HepG2 (cell line): ENCODE results near the gene GPRC5D. TPM values are rescaled to one million over a fixed set of nuclear protein-coding genes. Genes with fewer than 3 reads are reported as not detected.

ENCODE experiments used
- ATAC-seq: fragments of 200-7000 bp; cut with Tn5 transposase; 3 replicates; pipeline ENCODE4 v1.9.1; 2020; ENCODE audit warnings: mild to moderate bottlenecking, moderate library complexity
- BruUV-seq: library from RNA; stranded (reverse); fragments of 400-500 nt; replicated peaks from 2 replicates; lab custom pipeline; 2021; lab: Mats Ljungman, UMichigan
- CTCF ChIA-PET: fragments of 300-600 bp; formaldehyde crosslinking; extraction: SDS; loops from one replicate; lab custom pipeline; 2021; ENCODE audit warnings: low total read pairs, inconsistent platforms, low intra/inter-chr PET ratio; lab: Yijun Ruan, JAX
- POLR2A ChIA-PET: fragments of 350-600 bp; sonication (Branson Sonifier 250); formaldehyde crosslinking; loops from one replicate; lab custom pipeline; 2020; ENCODE audit warnings: antibody characterized with exemption, inconsistent platforms; lab: Yijun Ruan, JAX
- DNase-seq: peaks from one replicate; pipeline ENCODE4 v3.0.0-alpha.2; 2015; ENCODE audit warnings: low spot score
- FAIRE-seq: peaks from 3 replicates; lab custom pipeline; 2011; peaks lifted over from hg19 to GRCh38; lab: Jason Lieb, UNC
- H2AFZ ChIP-seq: one replicate; pipeline ENCODE4 v1.6.1; 2011; ENCODE audit warnings: low read length, inconsistent platforms
- H3K27ac ChIP-seq: fragments of 300-600 bp; 3 replicates; pipeline ENCODE4 v1.8.0; 2011; ENCODE audit warnings: mixed run types, mild to moderate bottlenecking, mixed read lengths, low read length, inconsistent platforms; ENCODE audit not compliant: insufficient read depth; ENCODE audit errors: extremely low read length
- H3K27me3 ChIP-seq, 2 experiments: fragments of 200-600 bp in 1 of 2; 2 replicates in 1 of 2; 3 replicates in 1 of 2; pipeline versions ENCODE4 v1.6.0 to v1.8.0; 2011; ENCODE audit warnings: low read length in 2 of 2, mild to moderate bottlenecking in 2 of 2, moderate library complexity in 2 of 2, inconsistent platforms in 1 of 2; ENCODE audit not compliant: insufficient read depth in 2 of 2, control insufficient read depth in 1 of 2
- H3K36me3 ChIP-seq, 2 experiments: fragments of 200-600 bp in 1 of 2; replicated peaks in 1 of 2; 2 replicates in 1 of 2; 3 replicates in 1 of 2; pipeline versions ENCODE4 v1.5.1 to v1.8.0; 2011; ENCODE audit warnings: low read length in 2 of 2, inconsistent platforms in 1 of 2; ENCODE audit not compliant: insufficient read depth in 2 of 2, control insufficient read depth in 1 of 2
- H3K4me1 ChIP-seq: 2 replicates; pipeline ENCODE4 v1.5.1; 2012; ENCODE audit warnings: low read length, inconsistent platforms; ENCODE audit not compliant: insufficient read depth
- H3K4me2 ChIP-seq: 2 replicates; pipeline ENCODE4 v1.6.0; 2011; ENCODE audit warnings: low read depth, low read length, inconsistent platforms
- H3K4me3 ChIP-seq, 3 experiments: fragments of 200-600 bp in 1 of 3; sonication (generic), shearing (Covaris generic) in 1 of 3; replicated peaks in 1 of 3; 2 replicates each; pipeline ENCODE4 v1.5.1; 2011 to 2016; ENCODE audit warnings: low read length in 3 of 3, inconsistent platforms in 2 of 3, low read depth in 2 of 3, mild to moderate bottlenecking in 2 of 3, control low read depth in 1 of 3, mixed read lengths in 1 of 3; ENCODE audit not compliant: insufficient read depth in 1 of 3
- H3K79me2 ChIP-seq: one replicate; pipeline ENCODE4 v1.6.1; 2011; ENCODE audit warnings: low read length, inconsistent platforms; ENCODE audit not compliant: insufficient read depth
- H3K9ac ChIP-seq: 2 replicates; pipeline ENCODE4 v1.6.0; 2011; ENCODE audit warnings: mild to moderate bottlenecking, low read depth, low read length, inconsistent platforms; ENCODE audit not compliant: insufficient read depth
- H3K9me3 ChIP-seq: 2 replicates; pipeline ENCODE4 v1.5.1; 2012; ENCODE audit warnings: mild to moderate bottlenecking, low read length
- H4K20me1 ChIP-seq: 2 replicates; pipeline ENCODE4 v1.6.0; 2011; ENCODE audit warnings: inconsistent platforms, mild to moderate bottlenecking, low read length, moderate library complexity; ENCODE audit not compliant: insufficient read depth
- CEBPB ChIP-seq: IDR thresholded peaks from 2 replicates; pipeline ENCODE4 v1.6.1; 2011; ENCODE audit warnings: low read depth, low read length, improper control_type of control experiment, borderline replicate concordance
- FOSL2 ChIP-seq: sonication (generic); formaldehyde crosslinking; IDR thresholded peaks from 2 replicates; pipeline ENCODE4 v1.4.0; 2020; ENCODE audit warnings: missing genetic modification reagents
- HNRNPK ChIP-seq: fragments of 200-400 bp; formaldehyde crosslinking; IDR thresholded peaks from 2 replicates; pipeline ENCODE4 v1.6.1; 2018; ENCODE audit warnings: low read length, low read depth, moderate library complexity, mild to moderate bottlenecking; ENCODE audit not compliant: poor library complexity, severe bottlenecking
- SAP130 ChIP-seq: IDR thresholded peaks from 2 replicates; pipeline ENCODE4 v1.6.1; 2016; ENCODE audit warnings: low read depth
- ZNF160 ChIP-seq: sonication (generic); formaldehyde crosslinking; IDR thresholded peaks from 2 replicates; pipeline ENCODE4 v1.8.0; 2022; ENCODE audit warnings: mild to moderate bottlenecking, inconsistent platforms, missing genetic modification reagents
- ZNF644 ChIP-seq: IDR thresholded peaks from 2 replicates; pipeline ENCODE4 v1.6.1; 2016; ENCODE audit warnings: low read depth
- WGBS: methylation state at CpG from one replicate; pipeline ENCODE4 v1.1.6; 2017; ENCODE audit warnings: low lambda C conversion rate; 5-methylcytosine and 5-hydroxymethylcytosine counted together
- in situ Hi-C: cut with HindIII; loops from 2 replicates; pipeline ENCODE4 v1.10.0; 2017; ENCODE audit warnings: low pct_unique_long_range_greater_than_20kb; ENCODE audit not compliant: extremely low pct_ligation_motif_present
- intact Hi-C: fragments of 100-400 bp; cut with micrococcal nuclease; formaldehyde crosslinking; loops from one replicate; pipeline ENCODE4 v1.10.0; 2022; ENCODE audit not compliant: unreplicated experiment
- polyA plus RNA-seq, 8 experiments: library from polyadenylated mRNA; depleted of rRNA in 3 of 8; stranded (reverse) in 7 of 8; unstranded in 1 of 8; fragments of >200 nt; fragmentation: Illumina TruSeq in 4 of 8; extraction: Trizol in 4 of 8; gene quantifications; 2 replicates each; pipeline versions ENCODE4 v1.2.1 to v1.2.3, GENCODE V29; 2011 to 2016; ENCODE audit warnings: low read depth in 4 of 8, missing spikeins in 1 of 8, mixed read lengths in 1 of 8; ENCODE audit not compliant: insufficient read depth in 1 of 8
- total RNA-seq, 5 experiments: library from RNA; depleted of rRNA; stranded (reverse); fragments of >200 nt; fragmentation: Illumina TruSeq; extraction: Trizol; gene quantifications; 2 replicates each; pipeline ENCODE4 v1.2.3, GENCODE V29; 2016; ENCODE audit warnings: low read depth in 1 of 5
- TF ChIP-seq, protein P1 (sequence below): sonication (generic); formaldehyde crosslinking; IDR thresholded peaks from 2 replicates; pipeline ENCODE4 v1.4.0; 2020; ENCODE audit warnings: missing genetic modification reagents
- TF ChIP-seq, protein P2 (sequence below): sonication (generic); formaldehyde crosslinking; IDR thresholded peaks from 2 replicates; pipeline ENCODE4 v1.5.0; 2020; ENCODE audit warnings: missing genetic modification reagents

The GPRC5D gene
- total and polyA plus RNA-seq, 2 of the 13 experiments (the other 11 are each of a cell fraction or from before 2014, with no cell fraction given) = not detected

DNA sequence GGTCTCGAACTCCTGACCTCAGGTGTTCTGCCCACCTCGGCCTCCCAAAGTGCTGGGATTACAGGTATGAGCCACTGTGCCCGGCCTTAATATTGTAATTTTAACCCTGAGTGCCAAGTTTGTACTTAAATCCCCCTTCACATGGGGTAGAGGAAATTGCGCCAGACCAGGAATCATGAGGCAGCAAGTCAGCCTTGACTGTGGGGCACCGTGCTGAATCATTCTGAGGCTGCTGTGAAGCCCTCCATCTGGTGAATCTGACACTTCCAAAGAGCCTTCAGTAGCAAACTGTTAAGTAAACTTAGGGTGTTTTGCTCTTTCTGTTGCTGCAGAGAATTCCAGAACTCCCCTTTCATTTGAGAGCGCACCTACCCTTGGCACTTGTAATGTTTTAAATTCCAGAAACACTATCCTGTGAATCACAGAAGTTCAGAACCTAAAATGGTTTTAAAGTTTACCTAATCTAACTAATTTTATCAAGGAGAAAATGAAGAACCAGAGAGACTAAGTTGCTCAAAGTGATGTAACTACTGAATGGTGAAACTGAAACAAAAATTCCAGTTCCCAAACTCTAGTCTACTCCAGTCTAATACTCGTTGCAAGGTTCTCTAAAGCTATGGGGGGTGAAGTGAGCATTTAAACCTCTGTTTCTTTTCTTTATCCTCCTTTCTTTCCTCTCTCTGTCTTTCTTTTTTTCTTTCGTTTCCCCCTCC, 40.6 kb upstream of the GPRC5D start:
- peaks cover 2% of the 10 kb centered on the region; the same call in 1 of the 2 replicates for H4K20me1 ChIP-seq
- ATAC-seq = peak; percentile 44; the same call in 2 of the 3 replicates
- BruUV-seq = no TSS peak
- TF ChIP-seq FOSL2 (CRISPR knock-in tag) = peak; percentile 64
- TF ChIP-seq ZNF644 (CRISPR knock-in tag) = no peak
- peak; percentile 27; the same call in 1 of the 2 replicates for TF ChIP-seq CEBPB
- TF ChIP-seq HNRNPK = peak; percentile 84
- TF ChIP-seq SAP130 (CRISPR knock-in tag) = peak; percentile 28; the same call in 1 of the 2 replicates
- TF ChIP-seq, protein P1, sequence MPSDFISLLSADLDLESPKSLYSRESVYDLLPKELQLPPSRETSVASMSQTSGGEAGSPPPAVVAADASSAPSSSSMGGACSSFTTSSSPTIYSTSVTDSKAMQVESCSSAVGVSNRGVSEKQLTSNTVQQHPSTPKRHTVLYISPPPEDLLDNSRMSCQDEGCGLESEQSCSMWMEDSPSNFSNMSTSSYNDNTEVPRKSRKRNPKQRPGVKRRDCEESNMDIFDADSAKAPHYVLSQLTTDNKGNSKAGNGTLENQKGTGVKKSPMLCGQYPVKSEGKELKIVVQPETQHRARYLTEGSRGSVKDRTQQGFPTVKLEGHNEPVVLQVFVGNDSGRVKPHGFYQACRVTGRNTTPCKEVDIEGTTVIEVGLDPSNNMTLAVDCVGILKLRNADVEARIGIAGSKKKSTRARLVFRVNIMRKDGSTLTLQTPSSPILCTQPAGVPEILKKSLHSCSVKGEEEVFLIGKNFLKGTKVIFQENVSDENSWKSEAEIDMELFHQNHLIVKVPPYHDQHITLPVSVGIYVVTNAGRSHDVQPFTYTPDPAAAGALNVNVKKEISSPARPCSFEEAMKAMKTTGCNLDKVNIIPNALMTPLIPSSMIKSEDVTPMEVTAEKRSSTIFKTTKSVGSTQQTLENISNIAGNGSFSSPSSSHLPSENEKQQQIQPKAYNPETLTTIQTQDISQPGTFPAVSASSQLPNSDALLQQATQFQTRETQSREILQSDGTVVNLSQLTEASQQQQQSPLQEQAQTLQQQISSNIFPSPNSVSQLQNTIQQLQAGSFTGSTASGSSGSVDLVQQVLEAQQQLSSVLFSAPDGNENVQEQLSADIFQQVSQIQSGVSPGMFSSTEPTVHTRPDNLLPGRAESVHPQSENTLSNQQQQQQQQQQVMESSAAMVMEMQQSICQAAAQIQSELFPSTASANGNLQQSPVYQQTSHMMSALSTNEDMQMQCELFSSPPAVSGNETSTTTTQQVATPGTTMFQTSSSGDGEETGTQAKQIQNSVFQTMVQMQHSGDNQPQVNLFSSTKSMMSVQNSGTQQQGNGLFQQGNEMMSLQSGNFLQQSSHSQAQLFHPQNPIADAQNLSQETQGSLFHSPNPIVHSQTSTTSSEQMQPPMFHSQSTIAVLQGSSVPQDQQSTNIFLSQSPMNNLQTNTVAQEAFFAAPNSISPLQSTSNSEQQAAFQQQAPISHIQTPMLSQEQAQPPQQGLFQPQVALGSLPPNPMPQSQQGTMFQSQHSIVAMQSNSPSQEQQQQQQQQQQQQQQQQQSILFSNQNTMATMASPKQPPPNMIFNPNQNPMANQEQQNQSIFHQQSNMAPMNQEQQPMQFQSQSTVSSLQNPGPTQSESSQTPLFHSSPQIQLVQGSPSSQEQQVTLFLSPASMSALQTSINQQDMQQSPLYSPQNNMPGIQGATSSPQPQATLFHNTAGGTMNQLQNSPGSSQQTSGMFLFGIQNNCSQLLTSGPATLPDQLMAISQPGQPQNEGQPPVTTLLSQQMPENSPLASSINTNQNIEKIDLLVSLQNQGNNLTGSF = no peak
- no peak for TF ChIP-seq ZNF160 (CRISPR knock-in tag)
- TF ChIP-seq, protein P2, sequence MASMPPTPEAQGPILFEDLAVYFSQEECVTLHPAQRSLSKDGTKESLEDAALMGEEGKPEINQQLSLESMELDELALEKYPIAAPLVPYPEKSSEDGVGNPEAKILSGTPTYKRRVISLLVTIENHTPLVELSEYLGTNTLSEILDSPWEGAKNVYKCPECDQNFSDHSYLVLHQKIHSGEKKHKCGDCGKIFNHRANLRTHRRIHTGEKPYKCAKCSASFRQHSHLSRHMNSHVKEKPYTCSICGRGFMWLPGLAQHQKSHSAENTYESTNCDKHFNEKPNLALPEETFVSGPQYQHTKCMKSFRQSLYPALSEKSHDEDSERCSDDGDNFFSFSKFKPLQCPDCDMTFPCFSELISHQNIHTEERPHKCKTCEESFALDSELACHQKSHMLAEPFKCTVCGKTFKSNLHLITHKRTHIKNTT (CRISPR knock-in tag) = no peak
- FAIRE-seq = no peak
- ChIA-PET CTCF (no interaction called here), POLR2A (interaction anchor here (0.6 kb wide), 1 partner anchor 1828 kb away, joined by 3 read pairs; no protein-coding TSS in a partner anchor)
- intact Hi-C loops (no loop called here), in situ Hi-C loops (no loop called here)
- H3K27me3 ChIP-seq = no peaks in the 10 kb centered on the region
- H2AFZ ChIP-seq = no peak overlapping the region
- H3K4me3 ChIP-seq = no peak overlapping the region
- peaks cover 6 to 17% of the 10 kb centered on the region in 2 experiments for H3K36me3 ChIP-seq
- peak; percentile 43 for DNase-seq
- peaks cover 4% of the 10 kb centered on the region for H3K79me2 ChIP-seq
- no peaks in the 10 kb centered on the region for H3K9me3 ChIP-seq
- WGBS = 97% methylated on average over 8 of the region's 8 CpGs
- H3K4me1 ChIP-seq = peaks cover 12% of the 10 kb centered on the region
- H3K9ac ChIP-seq = no peak overlapping the region
- H3K4me2 ChIP-seq = no peak overlapping the region
- H3K27ac ChIP-seq = no peak overlapping the region
